ENCODE results near the gene SPATA16. TPM values are rescaled to one million over a fixed set of nuclear protein-coding genes. Genes with fewer than 3 reads are reported as not detected.

SPATA16 gene
- total and polyA plus RNA-seq, 2 of the 13 experiments (the other 11 are each of a cell fraction or from before 2014, with no cell fraction given), result not detected

GRCh38 chr3:173111321-173111720 is 29.7 kb downstream of the SPATA16 start:
- POLR2A ChIA-PET, result no interaction called here

More at GRCh38 chr3:173111321-173111720, 29.7 kb downstream of the SPATA16 start:
- H3K9me3 ChIP-seq (ENCODE audit: low read length), result no peaks in the 10 kb centered on the region
- intact Hi-C loops (cut with micrococcal nuclease; ENCODE audit: unreplicated experiment) (no loop called here), in situ Hi-C loops (cut with HindIII; ENCODE audit: extremely low pct_ligation_motif_present, low pct_unique_long_range_greater_than_20kb) (no loop called here)
- 0% methylated on average over 2 of the region's 2 CpGs for WGBS (ENCODE audit: low lambda C conversion rate)
- no peak overlapping the region for H3K27ac ChIP-seq (ENCODE audit: extremely low read length, insufficient read depth, low read length)
- no peak overlapping the region for H3K9ac ChIP-seq (ENCODE audit: insufficient read depth, low read depth, low read length)
- ATAC-seq (no peak), FAIRE-seq (no peak), DNase-seq (ENCODE audit: low spot score) (no peak)
- H2AFZ ChIP-seq (ENCODE audit: low read length), result no peak overlapping the region
- no peaks in the 10 kb centered on the region for H3K27me3 ChIP-seq (ENCODE audit: control insufficient read depth in 1 of 2, insufficient read depth in 2 of 2, low read length in 2 of 2)
- no peaks in the 10 kb centered on the region for H3K36me3 ChIP-seq (replicated peaks in 1 of 2; ENCODE audit: control insufficient read depth in 1 of 2, insufficient read depth in 2 of 2, low read length in 2 of 2)
- BruUV-seq (replicated peaks), result no TSS peak
- no peak overlapping the region for H3K4me3 ChIP-seq (replicated peaks in 1 of 3; ENCODE audit: insufficient read depth in 1 of 3, low read depth in 2 of 3, low read length in 3 of 3)
- H3K4me2 ChIP-seq (ENCODE audit: low read depth, low read length), result no peak overlapping the region
- H4K20me1 ChIP-seq (ENCODE audit: insufficient read depth, low read length), result no peaks in the 10 kb centered on the region
- no peaks in the 10 kb centered on the region for H3K79me2 ChIP-seq (ENCODE audit: insufficient read depth, low read length)
- no peak for TF ChIP-seq ARNTL (CRISPR knock-in tag; IDR thresholded peaks at IDR 0.05)
- TF ChIP-seq CTCF (CRISPR knock-in tag; IDR thresholded peaks at IDR 0.05), result no peak
- TF ChIP-seq ZNF503 (CRISPR knock-in tag; IDR thresholded peaks at IDR 0.05), result no peak
- TF ChIP-seq ZNF766 (CRISPR knock-in tag; IDR thresholded peaks at IDR 0.05; ENCODE audit: borderline replicate concordance), result no peak
- TF ChIP-seq TFDP2 (CRISPR knock-in tag; IDR thresholded peaks at IDR 0.05), result no peak
- no peaks in the 10 kb centered on the region for H3K4me1 ChIP-seq (ENCODE audit: insufficient read depth, low read length)
- CTCF ChIA-PET (ENCODE audit: low intra/inter-chr PET ratio, low total read pairs), result no interaction called here
